Astrocyte (in vitro differentiated cells and primary cell): ENCODE results near the gene IL4R.

ENCODE experiments used
- EZH2 ChIP-seq: IDR thresholded peaks from 2 replicates; pipeline ENCODE4 v1.6.1; 2012; ENCODE audit warnings: mild to moderate bottlenecking, low read length, inconsistent platforms; ENCODE audit not compliant: insufficient read depth
- TF ChIP-seq, protein P1 (sequence below): IDR thresholded peaks from 2 replicates; pipeline ENCODE4 v1.5.1; 2011; ENCODE audit warnings: low read depth, mild to moderate bottlenecking, inconsistent platforms, low read length, moderate library complexity; ENCODE audit not compliant: insufficient read depth

DNA sequence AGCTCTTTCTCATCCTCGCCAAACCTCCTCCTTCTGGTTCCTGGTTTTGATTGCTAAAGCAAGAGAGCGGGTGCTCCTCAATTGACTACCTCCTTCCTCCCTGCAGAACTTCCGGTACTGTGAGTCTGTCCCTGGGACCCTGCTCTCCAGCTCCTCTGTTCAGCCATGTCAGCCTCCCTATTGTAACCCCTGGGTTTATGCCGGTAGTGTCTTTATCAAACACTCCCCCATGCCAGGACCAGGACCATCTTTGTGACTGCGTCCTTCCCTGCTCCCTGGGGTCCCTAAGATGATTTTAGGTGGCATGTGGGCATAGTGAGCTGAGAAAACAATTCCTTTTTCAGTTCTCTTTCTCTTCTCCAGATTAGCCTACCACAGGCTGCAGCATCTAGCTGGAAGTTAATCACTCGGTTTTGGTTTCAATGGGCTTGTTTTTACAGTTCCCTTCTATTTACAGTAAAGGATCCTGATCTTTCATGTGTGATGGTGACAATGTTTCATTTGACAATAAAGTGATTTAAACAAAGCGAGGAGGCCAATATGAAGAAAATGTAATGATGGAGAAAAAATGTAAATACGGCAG lies 60.5 kb downstream of the IL4R start:
- TF ChIP-seq, protein P1, sequence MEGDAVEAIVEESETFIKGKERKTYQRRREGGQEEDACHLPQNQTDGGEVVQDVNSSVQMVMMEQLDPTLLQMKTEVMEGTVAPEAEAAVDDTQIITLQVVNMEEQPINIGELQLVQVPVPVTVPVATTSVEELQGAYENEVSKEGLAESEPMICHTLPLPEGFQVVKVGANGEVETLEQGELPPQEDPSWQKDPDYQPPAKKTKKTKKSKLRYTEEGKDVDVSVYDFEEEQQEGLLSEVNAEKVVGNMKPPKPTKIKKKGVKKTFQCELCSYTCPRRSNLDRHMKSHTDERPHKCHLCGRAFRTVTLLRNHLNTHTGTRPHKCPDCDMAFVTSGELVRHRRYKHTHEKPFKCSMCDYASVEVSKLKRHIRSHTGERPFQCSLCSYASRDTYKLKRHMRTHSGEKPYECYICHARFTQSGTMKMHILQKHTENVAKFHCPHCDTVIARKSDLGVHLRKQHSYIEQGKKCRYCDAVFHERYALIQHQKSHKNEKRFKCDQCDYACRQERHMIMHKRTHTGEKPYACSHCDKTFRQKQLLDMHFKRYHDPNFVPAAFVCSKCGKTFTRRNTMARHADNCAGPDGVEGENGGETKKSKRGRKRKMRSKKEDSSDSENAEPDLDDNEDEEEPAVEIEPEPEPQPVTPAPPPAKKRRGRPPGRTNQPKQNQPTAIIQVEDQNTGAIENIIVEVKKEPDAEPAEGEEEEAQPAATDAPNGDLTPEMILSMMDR: no peak
- TF ChIP-seq EZH2: no peak
